K562 (cell line): ENCODE data around the gene ISL1.

ENCODE experiments used
- SRF ChIP-seq, 2 experiments: fragments of 250-450, 450-650 bp in 1 of 2; sonication (Bioruptor Pico) in 1 of 2; sonication (generic) in 1 of 2; formaldehyde crosslinking; IDR thresholded peaks; 2 replicates each; pipeline versions ENCODE4 v1.5.0 to v1.5.1; 2020 to 2022; ENCODE audit warnings: mild to moderate bottlenecking in 1 of 2, missing genetic modification reagents in 1 of 2
- ZNF561 ChIP-seq: fragments of 450-650 bp; formaldehyde crosslinking; conservative IDR thresholded peaks from 2 replicates; pipeline ENCODE4 v1.4.0; 2020; ENCODE audit warnings: mild to moderate bottlenecking, moderate library complexity

DNA sequence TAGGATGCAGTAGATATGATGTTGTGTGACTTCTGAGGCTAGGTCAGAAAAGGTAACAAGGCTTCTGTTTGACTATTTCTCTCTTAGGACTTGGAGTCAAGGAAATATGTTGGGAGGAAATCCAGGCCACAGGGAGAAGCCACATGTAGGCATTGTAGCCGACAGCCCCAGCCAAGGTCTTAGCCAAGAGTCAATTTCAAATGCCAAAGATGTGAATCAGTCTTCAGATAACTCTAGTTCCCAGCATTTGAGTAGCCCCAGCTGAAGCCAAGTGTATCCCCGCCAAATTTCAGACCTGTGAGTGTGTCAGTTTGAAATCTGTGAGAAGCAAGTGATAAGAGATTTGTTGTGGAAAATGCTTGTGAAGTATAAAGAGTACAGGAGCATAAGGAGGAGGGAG is 38.1 kb upstream of the ISL1 start:
- TF ChIP-seq ZNF561 (CRISPR knock-in tag) (no peak), SRF (CRISPR knock-in tag; IDR thresholded peaks at IDR 0.05) (no peak)
